CD4-positive, alpha-beta memory T cell (primary cell): ENCODE results near the gene SLC41A3. TPM values are rescaled to one million over a fixed set of nuclear protein-coding genes. Genes with fewer than 3 reads are reported as not detected.
"Not testable (repeated sequence)": the region's sequence is repeated elsewhere in the genome, so short reads cannot be mapped to it uniquely, and the experiment has no call there.

Experiments
- CTCF ChIA-PET: fragments of 350-600 bp; sonication (Branson Sonifier 250); formaldehyde crosslinking; loops from one replicate; lab custom pipeline; 2021; ENCODE audit warnings: inconsistent platforms; ENCODE audit not compliant: partially characterized antibody; lab: Charles Lee
- POLR2A ChIA-PET: fragments of 350-600 bp; sonication (Branson Sonifier 250); formaldehyde crosslinking; loops from one replicate; lab custom pipeline; 2021; ENCODE audit not compliant: partially characterized antibody; lab: Charles Lee
- DNase-seq, 5 donors: peaks; one replicate each; pipeline versions ENCODE4 v3.0.0 to v3.0.0-alpha.2; 2020 to 2022; ENCODE audit warnings: mixed read lengths in 1 of 5
- H3K27ac ChIP-seq: one replicate; pipeline ENCODE4 v1.7.0; 2013; ENCODE audit warnings: low read depth, low read length
- H3K27me3 ChIP-seq: 2 replicates; pipeline ENCODE4 v1.7.0; 2013; ENCODE audit warnings: mild to moderate bottlenecking, low read length, moderate library complexity; ENCODE audit not compliant: insufficient read depth
- H3K36me3 ChIP-seq: 2 replicates; pipeline ENCODE4 v1.7.0; 2013; ENCODE audit warnings: mild to moderate bottlenecking, low read length, moderate library complexity; ENCODE audit not compliant: insufficient read depth
- H3K4me1 ChIP-seq: 2 replicates; pipeline ENCODE4 v1.7.0; 2013; ENCODE audit warnings: mild to moderate bottlenecking, low read length, moderate library complexity; ENCODE audit not compliant: insufficient read depth
- H3K4me3 ChIP-seq, 2 donors: one replicate each; pipeline ENCODE4 v1.7.0; 2013; ENCODE audit warnings: low read length in 2 of 2, mild to moderate bottlenecking in 1 of 2
- H3K9me3 ChIP-seq, 2 donors: one replicate each; pipeline ENCODE4 v1.7.0; 2013; ENCODE audit warnings: low read length in 2 of 2, control low read depth in 1 of 2; ENCODE audit not compliant: control insufficient read depth in 1 of 2
- H3K27ac Mint-ChIP-seq, 7 donors: one replicate each; pipeline ENCODE4 v1.8.0; 2020 to 2021; ENCODE audit warnings: mixed read lengths in 7 of 7, mild to moderate bottlenecking in 6 of 7, inconsistent platforms in 3 of 7, moderate library complexity in 3 of 7
- H3K27me3 Mint-ChIP-seq, 2 donors: one replicate each; pipeline ENCODE4 v1.8.0; 2020 to 2021; ENCODE audit warnings: mixed read lengths in 2 of 2
- H3K36me3 Mint-ChIP-seq, 2 donors: one replicate each; pipeline ENCODE4 v1.8.0; 2020 to 2021; ENCODE audit warnings: mixed read lengths in 2 of 2, inconsistent platforms in 1 of 2, mild to moderate bottlenecking in 1 of 2
- H3K4me1 Mint-ChIP-seq, 4 donors: one replicate each; pipeline ENCODE4 v1.8.0; 2020 to 2021; ENCODE audit warnings: mixed read lengths in 4 of 4, mild to moderate bottlenecking in 1 of 4
- H3K4me3 Mint-ChIP-seq, 8 donors: one replicate each; pipeline ENCODE4 v1.8.0; 2020 to 2021; ENCODE audit warnings: mixed read lengths in 8 of 8, mild to moderate bottlenecking in 7 of 8, moderate library complexity in 6 of 8, inconsistent platforms in 3 of 8
- H3K9me3 Mint-ChIP-seq, 8 donors: one replicate each; pipeline ENCODE4 v1.8.0; 2020 to 2021; ENCODE audit warnings: mixed read lengths in 8 of 8, mild to moderate bottlenecking in 5 of 8, inconsistent platforms in 3 of 8, moderate library complexity in 1 of 8
- intact Hi-C: fragments of 100-400 bp; cut with micrococcal nuclease; formaldehyde crosslinking; loops from one replicate; pipeline ENCODE4 v1.15.1; 2023
- polyA plus RNA-seq, 2 donors: library from polyadenylated mRNA; unstranded; fragments of 300-500 nt; fragmentation: Illumina TruSeq; gene quantifications; one replicate each; pipeline ENCODE4 v1.2.3, GENCODE V29; 2021
- total RNA-seq, 2 experiments: library from RNA; stranded (reverse); gene quantifications; one replicate each; pipeline ENCODE4 v1.2.3, GENCODE V29; 2021

SLC41A3 gene
- total and polyA plus RNA-seq, 4 experiments from 2014 or later: 22.5 to 41.2 (median 32.8) TPM

GRCh38 chr3:126066676-126067075, 17.2 kb downstream of the SLC41A3 start:
- H3K36me3 ChIP-seq, DNase-seq, H3K4me3 Mint-ChIP-seq, H3K27ac ChIP-seq, H3K27me3 ChIP-seq, H3K4me3 ChIP-seq, H3K9me3 ChIP-seq, POLR2A ChIA-PET, H3K27me3 Mint-ChIP-seq, H3K27ac Mint-ChIP-seq, H3K9me3 Mint-ChIP-seq, intact Hi-C loops, CTCF ChIA-PET, H3K4me1 ChIP-seq: not testable (repeated sequence)
- Mint-ChIP-seq H3K4me1 (peaks cover 8 to 27% (median 23%) of the 10 kb centered on the region in 4 donors), H3K36me3 (peaks cover 30 to 36% of the 10 kb centered on the region in 2 donors)

- Mint-ChIP-seq H3K27me3 (no peaks in the 10 kb centered on the region), H3K9me3 (no peaks in the 10 kb centered on the region), H3K36me3 (peaks cover 30 to 36% of the 10 kb centered on the region in 2 donors), H3K4me1 (peaks cover 8 to 27% (median 21%) of the 10 kb centered on the region in 4 donors), H3K4me3 (no peak overlapping the region), H3K27ac (peak overlapping the region in 1 of 7 donors; percentile 32)
- intact Hi-C loops: no loop called here
- POLR2A ChIA-PET: no interaction called here
- CTCF ChIA-PET: no interaction called here
- no peaks in the 10 kb centered on the region for H3K9me3 ChIP-seq
- no peaks in the 10 kb centered on the region for H3K36me3 ChIP-seq
- H3K27me3 ChIP-seq: no peaks in the 10 kb centered on the region
- no peak overlapping the region for H3K27ac ChIP-seq
- H3K4me1 ChIP-seq: peaks cover 10% of the 10 kb centered on the region
- no peak overlapping the region for H3K4me3 ChIP-seq
- no peak for DNase-seq
These were observed 18.0 kb downstream of the SLC41A3 start for GRCh38 chr3:126065876-126066275.

- ChIA-PET CTCF (interaction anchor here (0.9 kb wide), 1 partner anchor 19 kb away, joined by 3 read pairs; the partner anchor contains the start of gene SLC41A3), POLR2A (no interaction called here)
- intact Hi-C loops: no loop called here
- Mint-ChIP-seq H3K27ac (no peak overlapping the region), H3K9me3 (no peaks in the 10 kb centered on the region), H3K36me3 (peaks cover 30 to 34% of the 10 kb centered on the region in 2 donors), H3K4me3 (no peak overlapping the region), H3K27me3 (no peaks in the 10 kb centered on the region), H3K4me1 (peaks cover 8 to 27% (median 20%) of the 10 kb centered on the region in 4 donors)
- H3K36me3 ChIP-seq: no peaks in the 10 kb centered on the region
- H3K27me3 ChIP-seq: no peaks in the 10 kb centered on the region
- no peak overlapping the region for H3K27ac ChIP-seq
- H3K4me1 ChIP-seq: peaks cover 10% of the 10 kb centered on the region
- DNase-seq: no peak
- H3K9me3 ChIP-seq: no peaks in the 10 kb centered on the region
- H3K4me3 ChIP-seq: no peak overlapping the region
These were observed 19.2 kb downstream of the SLC41A3 start for GRCh38 chr3:126064627-126065258.

- no peaks in the 10 kb centered on the region for H3K36me3 ChIP-seq
- Mint-ChIP-seq H3K27ac (peak overlapping the region in 3 of 7 donors; percentile 52 to 76 (median 72)), H3K4me1 (peaks cover 8 to 30% (median 21%) of the 10 kb centered on the region in 4 donors), H3K9me3 (no peaks in the 10 kb centered on the region), H3K27me3 (no peaks in the 10 kb centered on the region), H3K4me3 (no peak overlapping the region), H3K36me3 (peaks cover 34 to 43% of the 10 kb centered on the region in 2 donors)
- peaks cover 10% of the 10 kb centered on the region for H3K4me1 ChIP-seq
- H3K27ac ChIP-seq: no peak overlapping the region
- H3K27me3 ChIP-seq: no peaks in the 10 kb centered on the region
- intact Hi-C loops: no loop called here
- ChIA-PET CTCF (interaction anchor here (1.0 kb wide), 1 partner anchor 70 kb away, joined by 3 read pairs; no protein-coding TSS in a partner anchor), POLR2A (interaction anchor here (0.9 to 1.0 kb wide), 2 partner anchors 11 to 20 kb away, joined by 3 to 5 read pairs; partner anchors contain the start of gene SLC41A3)
- no peak for DNase-seq
- H3K9me3 ChIP-seq: no peaks in the 10 kb centered on the region
- no peak overlapping the region for H3K4me3 ChIP-seq
These were observed 20.5 kb downstream of the SLC41A3 start for GRCh38 chr3:126063358-126063965.

- H3K9me3 Mint-ChIP-seq: no peaks in the 10 kb centered on the region
- H3K27ac Mint-ChIP-seq: no peak overlapping the region
- Histone ChIP-seq H3K36me3 (no peaks in the 10 kb centered on the region), H3K27ac (no peak overlapping the region), H3K4me1 (peaks cover 10% of the 10 kb centered on the region), H3K4me3 (no peak overlapping the region), H3K27me3 (no peaks in the 10 kb centered on the region), H3K9me3 (no peaks in the 10 kb centered on the region)
- H3K4me3 Mint-ChIP-seq: no peak overlapping the region
- ChIA-PET POLR2A (no interaction called here), CTCF (no interaction called here)
- peaks cover 8 to 30% (median 23%) of the 10 kb centered on the region in 4 donors for H3K4me1 Mint-ChIP-seq
- intact Hi-C loops: no loop called here
- H3K27me3 Mint-ChIP-seq: no peaks in the 10 kb centered on the region
- peaks cover 27 to 33% of the 10 kb centered on the region in 2 donors for H3K36me3 Mint-ChIP-seq
- DNase-seq: no peak
These were observed 22.5 kb downstream of the SLC41A3 start for GRCh38 chr3:126061301-126062032.

GRCh38 chr3:126060613-126061145, 23.2 kb downstream of the SLC41A3 start:
- intact Hi-C loops: no loop called here
- no peaks in the 10 kb centered on the region for H3K36me3 ChIP-seq
- no peak overlapping the region for H3K27ac Mint-ChIP-seq
- peaks cover 19 to 33% of the 10 kb centered on the region in 2 donors for H3K36me3 Mint-ChIP-seq
- H3K4me1 Mint-ChIP-seq: peaks cover 8 to 30% (median 21%) of the 10 kb centered on the region in 4 donors
- H3K27ac ChIP-seq: no peak overlapping the region
- CTCF ChIA-PET: no interaction called here
- POLR2A ChIA-PET: no interaction called here
- no peak overlapping the region for H3K4me3 ChIP-seq
- peaks cover 10% of the 10 kb centered on the region for H3K4me1 ChIP-seq
- no peak overlapping the region for H3K4me3 Mint-ChIP-seq
- no peaks in the 10 kb centered on the region for H3K9me3 ChIP-seq
- no peaks in the 10 kb centered on the region for H3K27me3 Mint-ChIP-seq
- DNase-seq: no peak
- H3K27me3 ChIP-seq: no peaks in the 10 kb centered on the region
- H3K9me3 Mint-ChIP-seq: no peaks in the 10 kb centered on the region

GRCh38 chr3:126058666-126059065, 25.3 kb downstream of the SLC41A3 start:
- POLR2A ChIA-PET: no interaction called here

More at GRCh38 chr3:126058666-126059065, 25.3 kb downstream of the SLC41A3 start:
- no peak for DNase-seq
- Histone ChIP-seq H3K27ac (no peak overlapping the region), H3K4me1 (peaks cover 7% of the 10 kb centered on the region), H3K9me3 (no peaks in the 10 kb centered on the region), H3K27me3 (no peaks in the 10 kb centered on the region), H3K36me3 (no peaks in the 10 kb centered on the region), H3K4me3 (no peak overlapping the region)
- peaks cover 14 to 25% of the 10 kb centered on the region in 2 donors for H3K36me3 Mint-ChIP-seq
- CTCF ChIA-PET: no interaction called here
- H3K4me3 Mint-ChIP-seq: no peak overlapping the region
- peak overlapping the region in 2 of 7 donors; percentile 30 to 77 for H3K27ac Mint-ChIP-seq
- intact Hi-C loops: no loop called here
- H3K9me3 Mint-ChIP-seq: no peaks in the 10 kb centered on the region
- peaks cover 5 to 24% (median 11%) of the 10 kb centered on the region in 4 donors for H3K4me1 Mint-ChIP-seq
- no peaks in the 10 kb centered on the region for H3K27me3 Mint-ChIP-seq
